AG08396 (cell line): Measurements from ENCODE around the gene GPR151.

Experiments used
- DNase-seq: peaks from one replicate; pipeline ENCODE4 v3.0.0; 2012; ENCODE audit warnings: low spot score, mixed read lengths

The GPR151 gene

GRCh38 chr5:146520731-146521130, 4.7 kb upstream of the GPR151 start:
- no peak for DNase-seq

DNA sequence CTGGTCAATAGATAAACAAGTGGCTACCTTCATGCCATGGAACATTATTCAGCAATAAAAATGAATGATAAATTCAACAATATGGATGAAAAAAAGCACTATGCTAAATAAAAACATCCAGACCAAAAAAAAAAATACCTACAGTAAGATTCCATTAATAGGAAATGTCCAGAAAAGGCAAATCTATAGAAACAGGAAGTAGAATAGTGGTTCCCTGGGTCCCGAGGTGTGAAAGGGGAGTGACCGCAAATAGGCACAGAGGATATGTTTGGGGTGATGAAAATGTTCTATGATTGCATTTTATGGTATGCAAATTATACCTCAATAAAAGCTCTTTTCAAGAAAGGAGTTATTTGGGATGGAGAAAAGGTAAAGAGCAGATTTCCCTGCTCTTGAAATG, 3.6 kb upstream of the GPR151 start:
- no peak for DNase-seq

DNA sequence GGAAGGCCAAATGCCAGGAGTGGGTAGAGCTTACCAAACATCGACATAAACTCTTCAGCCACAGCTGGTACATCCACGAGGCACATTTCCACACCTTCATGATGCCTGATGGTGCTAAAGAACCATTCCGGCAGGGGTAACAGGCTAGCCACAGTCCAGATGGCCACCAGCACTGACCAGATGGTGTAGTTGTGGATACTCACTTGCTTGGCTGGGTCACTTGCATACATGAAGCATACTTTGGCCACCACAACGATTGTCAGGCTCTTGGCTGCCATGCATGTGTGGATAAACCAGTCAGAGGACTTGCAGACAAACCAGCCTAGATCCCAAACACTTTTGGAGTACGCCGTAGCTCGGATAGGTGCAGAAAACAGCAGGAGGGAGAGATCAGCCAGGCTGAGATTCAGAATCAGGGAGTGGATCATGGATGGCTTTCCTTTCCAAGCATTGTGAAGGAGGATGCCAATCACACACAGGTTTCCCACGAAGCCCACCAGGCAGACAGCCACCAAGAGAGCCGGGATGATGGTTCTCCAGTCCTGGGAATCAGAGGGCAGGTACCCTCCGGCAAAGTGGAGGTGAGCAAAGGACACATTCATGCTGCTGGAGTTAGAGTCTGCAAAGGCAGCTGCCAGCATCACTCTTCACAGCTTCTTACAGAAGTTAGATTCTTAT, 378 bp downstream of the GPR151 start:
- peak; percentile 16 for DNase-seq

- no peak for DNase-seq
Measured at GRCh38 chr5:146514575-146514974, 1.4 kb downstream of the GPR151 start.

GRCh38 chr5:146513462-146513861, 2.5 kb downstream of the GPR151 start:
- no peak for DNase-seq

- DNase-seq, result no peak
Measured at GRCh38 chr5:146510559-146511125, 5.3 kb downstream of the GPR151 start.

- DNase-seq, result no peak
Measured at GRCh38 chr5:146507428-146507827, 8.6 kb downstream of the GPR151 start.

GRCh38 chr5:146499680-146500079, 16.3 kb downstream of the GPR151 start:
- no peak for DNase-seq

- DNase-seq, result no peak
Measured at GRCh38 chr5:146494656-146495055, 21.3 kb downstream of the GPR151 start.

DNA sequence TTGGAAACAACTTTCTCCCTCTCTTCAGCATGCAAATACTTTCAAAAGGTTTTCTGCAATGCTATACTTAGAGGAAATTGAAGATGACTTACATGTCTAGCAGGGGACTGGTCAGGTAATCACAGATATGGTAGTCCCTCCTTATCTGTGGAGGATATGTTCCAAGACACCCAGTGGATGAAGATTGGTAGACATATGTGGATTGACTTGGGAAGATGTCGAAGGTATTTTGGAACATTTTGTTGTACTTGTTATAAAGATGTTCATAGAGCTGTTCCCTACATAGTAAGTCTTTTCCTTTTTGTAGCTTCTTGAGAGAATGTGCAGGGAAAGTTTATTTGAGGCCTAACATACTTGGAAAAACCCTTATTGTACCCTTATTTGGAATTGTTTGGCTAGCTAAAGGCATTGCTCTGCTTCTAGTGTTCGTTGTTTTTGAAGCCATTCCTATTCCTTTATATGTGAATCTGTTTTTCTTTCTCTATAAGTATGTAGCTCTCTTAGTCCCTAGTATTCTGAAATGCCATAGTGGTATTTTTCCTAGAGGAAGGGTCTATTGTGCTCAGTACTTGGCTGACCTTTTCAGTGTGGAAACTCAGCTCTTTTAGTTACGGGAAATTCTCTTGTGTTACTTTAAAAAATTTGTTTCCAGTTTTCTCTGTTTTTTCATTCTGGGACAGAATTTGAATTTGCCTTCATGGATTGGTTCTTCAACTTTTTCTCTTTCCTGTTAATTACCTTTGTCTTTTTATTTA, 25.7 kb downstream of the GPR151 start:
- DNase-seq, result no peak

- DNase-seq, result no peak
Measured at GRCh38 chr5:146484714-146485391, 31.1 kb downstream of the GPR151 start.

- no peak for DNase-seq
Measured at GRCh38 chr5:146482775-146483174, 33.2 kb downstream of the GPR151 start.

DNA sequence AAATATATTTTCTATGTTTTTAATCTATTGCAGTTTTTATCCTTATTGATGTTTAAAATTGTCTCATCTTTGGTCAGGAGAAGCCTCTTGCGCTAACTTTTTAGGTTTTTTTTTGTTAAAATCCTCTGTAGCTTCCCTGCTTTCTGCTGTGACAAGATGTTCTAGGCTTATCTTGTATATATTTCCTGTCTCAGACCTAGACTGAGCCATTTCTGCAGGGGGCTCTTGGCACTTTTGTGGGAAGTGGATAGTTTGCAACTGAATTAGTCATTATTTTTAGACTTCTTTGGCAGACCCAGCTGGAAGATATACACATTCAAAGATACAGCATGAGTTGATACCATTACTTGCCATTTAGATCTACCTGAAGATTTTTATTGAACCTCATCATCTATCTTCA, 40.1 kb downstream of the GPR151 start:
- DNase-seq, result no peak

DNA sequence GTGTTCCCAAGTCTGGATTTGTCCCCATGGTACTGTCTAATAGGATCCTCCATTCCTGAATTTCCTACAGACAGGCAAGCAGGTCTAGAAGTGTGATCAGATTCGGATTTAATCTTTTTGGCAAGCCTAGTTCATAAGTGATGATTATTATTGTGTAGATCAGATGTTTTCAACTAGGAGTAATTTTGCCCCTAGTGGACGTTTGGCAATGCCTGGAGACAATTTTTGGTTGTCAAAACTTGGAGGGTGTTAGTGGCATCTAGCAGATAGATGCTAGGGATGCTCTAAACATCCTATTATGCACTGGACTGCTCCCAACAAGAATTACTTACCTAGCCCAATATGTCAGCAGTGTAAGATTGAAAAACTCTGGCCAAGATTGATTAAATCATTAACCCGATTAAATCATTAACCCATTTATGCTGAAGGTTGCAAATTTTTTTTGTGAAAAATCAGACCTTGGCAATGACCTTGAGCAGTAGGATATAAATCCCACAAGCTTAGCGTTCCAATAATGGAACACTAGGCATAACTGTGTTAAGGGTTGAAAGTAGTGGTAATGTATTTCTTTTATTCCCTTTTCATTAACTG, 40.7 kb downstream of the GPR151 start:
- DNase-seq, result no peak

GRCh38 chr5:146474065-146474464, 41.9 kb downstream of the GPR151 start:
- no peak for DNase-seq

- DNase-seq, result no peak
Measured at GRCh38 chr5:146467760-146468159, 48.2 kb downstream of the GPR151 start.

DNA sequence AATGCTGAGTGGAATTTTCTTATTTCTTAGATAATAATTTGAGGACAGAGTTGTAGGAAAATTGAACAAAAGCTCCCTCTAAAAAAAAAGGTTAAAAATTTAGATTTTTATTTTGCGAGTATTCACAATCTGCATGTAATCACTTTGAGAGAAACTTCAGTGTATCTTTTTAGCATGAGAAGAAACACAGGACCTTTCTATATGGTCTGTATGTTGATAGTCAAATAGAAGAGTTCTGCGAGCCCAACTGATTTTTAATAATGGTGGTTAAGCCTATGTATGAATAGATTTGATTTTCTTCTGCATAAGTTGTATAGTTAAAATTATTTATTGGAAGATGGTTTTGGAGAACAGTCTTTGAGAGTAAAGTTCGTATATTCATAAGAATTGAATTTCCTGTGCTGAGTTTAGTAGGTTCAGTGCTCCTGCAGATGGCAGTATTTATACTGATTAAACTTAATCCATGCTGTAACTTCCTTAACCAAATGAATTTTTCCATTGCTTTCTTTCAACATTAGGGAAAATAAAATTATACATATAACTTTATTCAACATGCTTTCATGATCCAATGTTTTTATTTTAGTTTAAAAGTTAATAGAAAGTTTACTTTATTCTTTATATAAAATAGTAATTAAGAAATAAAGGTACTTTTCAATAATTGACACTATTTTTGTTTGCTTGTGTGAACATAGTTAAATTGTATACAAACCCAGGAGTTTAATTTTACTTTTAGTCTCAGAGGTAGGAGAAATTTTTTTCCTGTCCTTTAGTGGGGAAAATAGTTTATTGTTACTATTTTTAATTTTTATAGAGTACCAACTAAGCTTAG, 49.3 kb downstream of the GPR151 start:
- DNase-seq, result no peak

DNA sequence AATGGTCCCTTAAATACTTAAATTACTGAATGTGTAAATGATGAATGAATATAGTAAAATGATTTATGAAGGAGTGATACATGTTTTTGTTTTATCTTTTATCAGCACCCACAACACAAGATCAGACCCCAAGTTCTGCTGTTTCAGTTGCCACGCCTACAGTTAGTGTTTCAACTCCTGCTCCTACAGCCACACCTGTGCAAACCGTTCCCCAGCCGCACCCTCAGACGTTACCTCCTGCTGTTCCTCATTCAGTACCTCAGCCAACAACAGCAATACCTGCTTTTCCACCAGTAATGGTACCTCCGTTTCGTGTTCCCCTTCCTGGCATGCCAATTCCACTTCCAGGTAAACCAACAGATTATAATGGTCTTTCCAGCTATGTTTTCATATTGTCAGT, 52.5 kb downstream of the GPR151 start:
- DNase-seq, result no peak
